ENCODE data around the gene PMS2.
A peak's percentile ranks its signal among the peaks of the same experiment; 100 is the strongest.

Gene PMS2

DNA sequence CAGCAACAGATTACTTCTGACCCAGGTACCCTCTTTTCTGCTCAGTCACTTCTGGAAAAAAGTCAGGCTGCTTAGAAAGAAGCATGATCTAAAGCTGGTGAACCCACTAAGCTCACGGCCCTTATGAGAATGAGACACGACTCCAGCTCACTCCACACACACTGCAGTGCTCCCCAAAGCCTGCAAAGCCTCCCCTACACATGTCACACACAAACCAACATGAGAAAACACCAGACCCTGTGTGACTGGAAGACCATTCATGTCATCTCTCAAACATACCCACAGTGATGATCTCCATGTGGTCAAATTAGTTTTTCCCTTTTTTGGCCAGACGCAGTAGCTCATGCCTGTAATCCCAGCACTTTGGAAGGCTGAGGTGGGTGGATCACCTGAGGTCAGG is 22.7 kb upstream of the PMS2 start:
- no peak overlapping the region for H3K9ac ChIP-seq (ENCODE audit: low read length in 2 of 2)
- peaks cover 4% of the 10 kb centered on the region for H3K4me1 ChIP-seq (ENCODE audit: control insufficient read depth, insufficient read depth, low read length)
- peaks cover 38 to 40% of the 10 kb centered on the region in 2 donors for H3K36me3 ChIP-seq (ENCODE audit: control insufficient read depth in 2 of 2, insufficient read depth in 2 of 2, low read length in 2 of 2)
- no peak overlapping the region for H3K27ac ChIP-seq (ENCODE audit: low read length)
- H3K27me3 ChIP-seq (ENCODE audit: control insufficient read depth in 1 of 2, insufficient read depth in 2 of 2, low read length in 2 of 2): no peaks in the 10 kb centered on the region
- H3K9me3 ChIP-seq (ENCODE audit: control insufficient read depth in 2 of 2, low read length in 2 of 2): no peaks in the 10 kb centered on the region
- no peak overlapping the region for H3K4me3 ChIP-seq (ENCODE audit: low read length in 2 of 2)

DNA sequence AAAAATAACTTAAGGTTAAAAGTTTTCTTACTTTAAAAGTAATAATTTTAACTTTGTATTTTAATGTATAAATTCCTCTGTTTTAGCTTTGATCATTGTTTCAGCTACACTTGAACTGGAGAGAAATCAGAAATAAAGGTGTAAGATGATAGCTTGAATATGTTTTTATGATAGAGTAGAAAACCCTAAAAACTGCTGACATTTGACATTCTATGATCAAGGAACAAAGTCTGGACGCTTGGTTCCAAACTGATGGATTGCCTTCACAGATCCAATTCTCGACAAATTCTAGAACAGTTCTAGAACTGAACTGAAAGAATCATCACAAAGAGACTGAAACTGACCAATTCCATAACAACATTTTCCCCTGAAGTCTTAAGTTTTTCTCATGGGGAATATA is 22.1 kb upstream of the PMS2 start, which contains the start of gene ANKRD61:
ANKRD61 (plus strand) TSS at position 389 of the 400 bp plus-strand sequence; CDS start at position 389, 0 bp downstream.
- H3K9me3 ChIP-seq (ENCODE audit: control insufficient read depth in 2 of 2, low read length in 2 of 2): no peaks in the 10 kb centered on the region
- peaks cover 4% of the 10 kb centered on the region for H3K4me1 ChIP-seq (ENCODE audit: control insufficient read depth, insufficient read depth, low read length)
- no peaks in the 10 kb centered on the region for H3K27me3 ChIP-seq (ENCODE audit: control insufficient read depth in 1 of 2, insufficient read depth in 2 of 2, low read length in 2 of 2)
- H3K9ac ChIP-seq (ENCODE audit: low read length in 2 of 2): no peak within 1 kb of the TSS
- H3K36me3 ChIP-seq (ENCODE audit: control insufficient read depth in 2 of 2, insufficient read depth in 2 of 2, low read length in 2 of 2): peaks cover 37 to 42% of the 10 kb centered on the region in 2 donors
- H3K4me3 ChIP-seq (ENCODE audit: low read length in 2 of 2): no peak within 1 kb of the TSS
- H3K27ac ChIP-seq (ENCODE audit: low read length): no peak within 1 kb of the TSS

DNA sequence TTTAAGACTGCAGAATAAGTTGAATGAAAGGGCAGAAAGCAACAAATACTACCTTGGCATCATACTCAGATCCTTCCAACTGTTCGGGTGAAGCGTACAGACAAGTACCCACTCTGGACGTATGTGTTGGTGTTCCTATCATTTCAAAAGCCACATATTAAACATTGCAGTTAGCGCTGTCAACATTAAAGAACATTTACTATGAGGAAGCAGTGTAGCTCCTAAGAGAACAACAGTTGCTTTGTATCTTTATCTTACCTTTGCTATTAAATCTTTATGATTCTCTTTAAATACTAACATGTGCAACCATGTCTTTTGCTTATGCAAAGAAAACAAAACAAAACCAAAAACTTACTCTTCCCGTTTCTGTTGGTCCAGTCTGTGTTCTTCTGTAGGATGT is 19.7 kb upstream of the PMS2 start:
- peaks cover 2% of the 10 kb centered on the region for H3K4me1 ChIP-seq (ENCODE audit: control insufficient read depth, insufficient read depth, low read length)
- H3K9me3 ChIP-seq (ENCODE audit: control insufficient read depth in 2 of 2, low read length in 2 of 2): no peaks in the 10 kb centered on the region
- no peaks in the 10 kb centered on the region for H3K27me3 ChIP-seq (ENCODE audit: control insufficient read depth in 1 of 2, insufficient read depth in 2 of 2, low read length in 2 of 2)
- H3K36me3 ChIP-seq (ENCODE audit: control insufficient read depth in 2 of 2, insufficient read depth in 2 of 2, low read length in 2 of 2): peaks cover 33 to 51% of the 10 kb centered on the region in 2 donors
- no peak overlapping the region for H3K9ac ChIP-seq (ENCODE audit: low read length in 2 of 2)
- no peak overlapping the region for H3K27ac ChIP-seq (ENCODE audit: low read length)
- H3K4me3 ChIP-seq (ENCODE audit: low read length in 2 of 2): no peak overlapping the region

GRCh38 chr7:6027806-6028365 is 19.0 kb upstream of the PMS2 start:
- peaks cover 2% of the 10 kb centered on the region for H3K4me1 ChIP-seq (ENCODE audit: control insufficient read depth, insufficient read depth, low read length)
- no peaks in the 10 kb centered on the region for H3K27me3 ChIP-seq (ENCODE audit: control insufficient read depth in 1 of 2, insufficient read depth in 2 of 2, low read length in 2 of 2)
- H3K4me3 ChIP-seq (ENCODE audit: low read length in 2 of 2): no peak overlapping the region
- peaks cover 38 to 51% of the 10 kb centered on the region in 2 donors for H3K36me3 ChIP-seq (ENCODE audit: control insufficient read depth in 2 of 2, insufficient read depth in 2 of 2, low read length in 2 of 2)
- no peak overlapping the region for H3K9ac ChIP-seq (ENCODE audit: low read length in 2 of 2)
- no peaks in the 10 kb centered on the region for H3K9me3 ChIP-seq (ENCODE audit: control insufficient read depth in 2 of 2, low read length in 2 of 2)
- no peak overlapping the region for H3K27ac ChIP-seq (ENCODE audit: low read length)

DNA sequence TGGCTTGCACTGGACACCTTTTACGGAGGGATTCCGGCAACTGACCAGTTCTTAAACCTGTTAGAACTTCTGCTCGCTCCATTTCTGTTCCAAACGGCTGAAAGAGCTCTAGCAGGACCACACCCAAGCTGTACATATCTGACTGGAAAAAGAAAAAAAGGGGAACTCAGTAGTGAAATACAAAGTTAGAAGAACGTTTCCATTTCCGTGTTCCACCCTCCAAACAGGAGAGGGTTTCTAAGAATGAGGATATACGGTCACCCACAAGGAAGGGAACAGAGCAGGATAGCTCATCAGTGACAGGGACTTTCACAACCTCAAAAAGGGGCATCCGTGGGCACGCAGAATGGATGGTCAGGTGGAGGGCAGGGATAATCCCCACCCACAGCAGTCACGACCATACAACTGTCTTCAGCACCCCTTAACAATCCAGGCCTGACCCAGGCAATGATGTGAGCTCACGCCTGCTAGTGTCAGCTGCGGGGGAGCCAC is 18.0 kb upstream of the PMS2 start:
- H3K27me3 ChIP-seq (ENCODE audit: control insufficient read depth in 1 of 2, insufficient read depth in 2 of 2, low read length in 2 of 2): no peaks in the 10 kb centered on the region
- H3K27ac ChIP-seq (ENCODE audit: low read length): peak overlapping the region; percentile 31
- H3K9ac ChIP-seq (ENCODE audit: low read length in 2 of 2): no peak overlapping the region
- H3K4me1 ChIP-seq (ENCODE audit: control insufficient read depth, insufficient read depth, low read length): peaks cover 2% of the 10 kb centered on the region
- H3K36me3 ChIP-seq (ENCODE audit: control insufficient read depth in 2 of 2, insufficient read depth in 2 of 2, low read length in 2 of 2): peaks cover 43 to 57% of the 10 kb centered on the region in 2 donors
- no peak overlapping the region for H3K4me3 ChIP-seq (ENCODE audit: low read length in 2 of 2)
- no peaks in the 10 kb centered on the region for H3K9me3 ChIP-seq (ENCODE audit: control insufficient read depth in 2 of 2, low read length in 2 of 2)

GRCh38 chr7:6026011-6026819 is 17.4 kb upstream of the PMS2 start:
- Histone ChIP-seq H3K27ac (ENCODE audit: low read length) (peak overlapping the region; percentile 31), H3K27me3 (ENCODE audit: control insufficient read depth in 1 of 2, insufficient read depth in 2 of 2, low read length in 2 of 2) (no peaks in the 10 kb centered on the region), H3K36me3 (ENCODE audit: control insufficient read depth in 2 of 2, insufficient read depth in 2 of 2, low read length in 2 of 2) (peaks cover 42 to 61% of the 10 kb centered on the region in 2 donors), H3K9me3 (ENCODE audit: control insufficient read depth in 2 of 2, low read length in 2 of 2) (no peaks in the 10 kb centered on the region), H3K4me3 (ENCODE audit: low read length in 2 of 2) (no peak overlapping the region), H3K4me1 (ENCODE audit: control insufficient read depth, insufficient read depth, low read length) (peaks cover 2% of the 10 kb centered on the region), H3K9ac (ENCODE audit: low read length in 2 of 2) (no peak overlapping the region)

DNA sequence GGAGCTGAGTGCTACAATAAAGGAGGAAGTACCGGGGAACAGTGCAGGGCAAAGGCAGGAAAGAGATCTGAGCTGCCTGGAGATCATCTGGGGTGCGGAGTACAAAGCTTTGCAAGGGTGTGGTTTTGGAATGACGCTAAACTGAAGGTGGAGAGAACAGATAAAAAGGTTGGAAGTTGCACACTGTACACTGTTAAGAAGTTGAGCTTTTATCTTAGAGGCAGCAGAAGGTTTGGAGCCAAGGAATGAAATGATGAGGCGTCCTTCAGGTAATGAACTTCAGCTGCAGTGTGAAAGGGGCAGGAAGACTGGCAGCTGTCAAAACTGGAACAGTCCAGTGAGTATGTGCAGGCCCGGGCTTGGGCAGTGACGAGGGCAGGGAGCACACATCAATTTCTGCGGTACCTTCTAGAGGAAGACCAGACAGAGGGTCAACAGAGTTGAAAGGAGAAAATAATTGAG is 15.2 kb upstream of the PMS2 start:
- Histone ChIP-seq H3K9ac (ENCODE audit: low read length in 2 of 2) (no peak overlapping the region), H3K27me3 (ENCODE audit: control insufficient read depth in 1 of 2, insufficient read depth in 2 of 2, low read length in 2 of 2) (no peaks in the 10 kb centered on the region), H3K36me3 (ENCODE audit: control insufficient read depth in 2 of 2, insufficient read depth in 2 of 2, low read length in 2 of 2) (peaks cover 52 to 73% of the 10 kb centered on the region in 2 donors)

DNA sequence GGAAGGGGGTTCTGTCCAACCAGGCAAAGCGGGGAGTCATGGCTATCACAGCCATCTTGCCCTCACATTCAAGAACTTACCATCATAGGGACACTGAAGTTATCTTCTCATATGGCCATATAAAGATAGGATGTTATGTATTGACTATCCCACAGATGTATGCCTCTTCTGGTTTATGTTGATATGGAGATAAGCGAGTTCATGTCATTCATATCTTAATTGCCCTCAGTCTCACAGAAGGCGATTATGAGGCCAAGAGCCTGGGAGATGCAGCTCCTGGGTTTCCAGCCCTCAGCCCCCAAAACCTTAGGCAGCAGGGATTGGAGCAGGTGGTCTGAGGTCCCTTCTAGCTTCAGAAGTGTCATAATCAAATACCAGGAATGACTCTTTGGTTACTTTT is 13.9 kb upstream of the PMS2 start:
- H3K36me3 ChIP-seq (ENCODE audit: control insufficient read depth in 2 of 2, insufficient read depth in 2 of 2, low read length in 2 of 2): peaks cover 53 to 67% of the 10 kb centered on the region in 2 donors
- peaks cover 2% of the 10 kb centered on the region for H3K4me1 ChIP-seq (ENCODE audit: control insufficient read depth, insufficient read depth, low read length)
- no peak overlapping the region for H3K9ac ChIP-seq (ENCODE audit: low read length in 2 of 2)
- no peaks in the 10 kb centered on the region for H3K9me3 ChIP-seq (ENCODE audit: control insufficient read depth in 2 of 2, low read length in 2 of 2)
- no peaks in the 10 kb centered on the region for H3K27me3 ChIP-seq (ENCODE audit: control insufficient read depth in 1 of 2, insufficient read depth in 2 of 2, low read length in 2 of 2)
- no peak overlapping the region for H3K27ac ChIP-seq (ENCODE audit: low read length)
- no peak overlapping the region for H3K4me3 ChIP-seq (ENCODE audit: low read length in 2 of 2)

More for the DNA sequence above, 15.2 kb upstream of the PMS2 start:
- Histone ChIP-seq H3K4me3 (ENCODE audit: low read length in 2 of 2) (no peak overlapping the region), H3K4me1 (ENCODE audit: control insufficient read depth, insufficient read depth, low read length) (peaks cover 2% of the 10 kb centered on the region), H3K27ac (ENCODE audit: low read length) (no peak overlapping the region), H3K9me3 (ENCODE audit: control insufficient read depth in 2 of 2, low read length in 2 of 2) (no peaks in the 10 kb centered on the region)

DNA sequence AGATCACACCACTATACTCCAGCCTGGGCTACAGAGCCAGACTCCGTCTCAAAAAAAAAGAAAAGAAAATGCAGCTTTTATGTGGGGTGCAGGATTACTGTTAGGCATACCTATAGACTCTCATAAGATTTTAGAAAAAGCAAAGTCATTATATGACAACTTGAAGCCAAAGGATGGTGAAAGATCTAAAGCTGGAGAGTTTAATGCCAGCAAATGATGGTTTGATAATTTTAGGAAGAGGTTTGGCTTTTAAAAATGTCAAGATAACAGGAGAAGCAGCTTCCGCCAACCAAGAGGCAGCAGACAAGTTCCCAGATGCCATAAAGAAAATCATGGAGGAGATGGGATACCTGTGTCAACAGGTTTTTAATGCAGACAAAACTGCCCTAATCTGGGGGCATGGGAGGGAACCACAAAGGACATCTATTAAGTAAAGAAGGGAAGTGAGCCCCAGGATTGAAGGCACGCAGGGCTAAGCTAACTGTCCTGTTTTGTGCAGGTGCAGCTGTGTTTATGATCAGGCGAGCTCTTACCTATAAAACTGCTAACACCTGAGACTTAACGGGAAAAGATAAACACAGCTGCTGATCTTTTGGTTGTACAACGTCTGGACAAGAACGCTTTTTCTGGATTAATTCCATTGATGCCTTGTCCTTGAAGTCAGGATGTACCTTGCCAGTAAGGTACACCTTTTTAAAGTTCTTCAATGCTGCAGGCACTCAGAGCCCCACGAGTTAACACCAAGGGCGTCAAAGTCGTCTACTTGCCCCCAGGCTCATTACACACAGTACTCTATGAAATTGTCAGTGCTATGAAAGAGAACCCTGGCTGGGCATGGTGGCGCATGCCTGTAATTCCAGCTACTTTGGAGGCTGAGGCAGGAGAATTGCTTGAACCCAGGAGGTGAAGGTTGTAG is 11.8 kb upstream of the PMS2 start:
- Histone ChIP-seq H3K36me3 (ENCODE audit: control insufficient read depth in 2 of 2, insufficient read depth in 2 of 2, low read length in 2 of 2) (peaks cover 55% of the 10 kb centered on the region in 2 donors), H3K4me3 (ENCODE audit: low read length in 2 of 2) (no peak overlapping the region)

DNA sequence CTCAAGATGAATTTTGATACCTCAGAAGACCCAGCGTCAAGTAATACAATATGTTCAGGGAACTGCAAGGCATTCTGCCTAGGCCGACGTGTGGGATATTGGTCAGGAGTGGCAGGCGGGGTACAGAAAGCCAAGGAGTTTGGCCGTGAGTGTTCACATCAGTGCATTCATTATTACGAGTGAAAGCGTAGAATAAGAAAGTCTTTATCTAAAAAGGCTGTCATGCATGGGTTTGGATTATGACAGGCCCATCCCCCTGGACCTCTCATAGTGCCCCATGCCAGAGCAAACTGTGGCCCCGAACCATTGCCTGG is 7.8 kb upstream of the PMS2 start:
- H3K9ac ChIP-seq (ENCODE audit: low read length in 2 of 2): no peak overlapping the region
- H3K4me3 ChIP-seq (ENCODE audit: low read length in 2 of 2): no peak overlapping the region
- no peaks in the 10 kb centered on the region for H3K9me3 ChIP-seq (ENCODE audit: control insufficient read depth in 2 of 2, low read length in 2 of 2)
- peaks cover 23 to 35% of the 10 kb centered on the region in 2 donors for H3K36me3 ChIP-seq (ENCODE audit: control insufficient read depth in 2 of 2, insufficient read depth in 2 of 2, low read length in 2 of 2)
- H3K27ac ChIP-seq (ENCODE audit: low read length): peak overlapping the region; percentile 18
- no peaks in the 10 kb centered on the region for H3K27me3 ChIP-seq (ENCODE audit: control insufficient read depth in 1 of 2, insufficient read depth in 2 of 2, low read length in 2 of 2)
- peaks cover 3% of the 10 kb centered on the region for H3K4me1 ChIP-seq (ENCODE audit: control insufficient read depth, insufficient read depth, low read length)

More for the DNA sequence above, 11.8 kb upstream of the PMS2 start:
- Histone ChIP-seq H3K4me1 (ENCODE audit: control insufficient read depth, insufficient read depth, low read length) (peaks cover 3% of the 10 kb centered on the region), H3K9ac (ENCODE audit: low read length in 2 of 2) (no peak overlapping the region), H3K9me3 (ENCODE audit: control insufficient read depth in 2 of 2, low read length in 2 of 2) (no peaks in the 10 kb centered on the region), H3K27ac (ENCODE audit: low read length) (no peak overlapping the region), H3K27me3 (ENCODE audit: control insufficient read depth in 1 of 2, insufficient read depth in 2 of 2, low read length in 2 of 2) (no peaks in the 10 kb centered on the region)

Measured in stomach smooth muscle (tissue), 2 donors.